GM19452 (cell line): Measurements from ENCODE around the gene CLIP4.

Source experiments
- ATAC-seq: cut with Tn5 transposase; IDR thresholded peaks from one replicate; pipeline ENCODE4 v1.9.1; 2021; ENCODE audit not compliant: unreplicated experiment

Gene CLIP4

GRCh38 chr2:29186817-29187216 lies 71.6 kb downstream of the CLIP4 start:
- ATAC-seq, result no peak

- ATAC-seq, result no peak
Observed at GRCh38 chr2:29187926-29188325, 72.7 kb downstream of the CLIP4 start.

GRCh38 chr2:29189052-29189451 lies 73.8 kb downstream of the CLIP4 start:
- no peak for ATAC-seq

- ATAC-seq, result no peak
Observed at GRCh38 chr2:29191817-29192216, 76.6 kb downstream of the CLIP4 start.

GRCh38 chr2:29192526-29192925 lies 77.3 kb downstream of the CLIP4 start:
- ATAC-seq, result no peak

- ATAC-seq, result no peak
Observed at GRCh38 chr2:29193111-29193510, 77.9 kb downstream of the CLIP4 start.

GRCh38 chr2:29193681-29194080 lies 78.5 kb downstream of the CLIP4 start:
- ATAC-seq, result no peak

- ATAC-seq, result no peak
Observed at GRCh38 chr2:29195796-29196195, 80.6 kb downstream of the CLIP4 start.

GRCh38 chr2:29196792-29197788 lies 81.9 kb downstream of the CLIP4 start:
- no peak for ATAC-seq

GRCh38 chr2:29201979-29202378 lies 86.8 kb downstream of the CLIP4 start:
- no peak for ATAC-seq

GRCh38 chr2:29202819-29203495 lies 87.7 kb downstream of the CLIP4 start:
- no peak for ATAC-seq

GRCh38 chr2:29206941-29207340 lies 91.7 kb downstream of the CLIP4 start:
- ATAC-seq, result no peak

- ATAC-seq, result no peak
Observed at GRCh38 chr2:29207352-29208148, 92.3 kb downstream of the CLIP4 start.

- ATAC-seq, result no peak
Observed at GRCh38 chr2:29209551-29209950, 94.3 kb downstream of the CLIP4 start.

- no peak for ATAC-seq
Observed at GRCh38 chr2:29212009-29212408, 96.8 kb downstream of the CLIP4 start.

- no peak for ATAC-seq
Observed at GRCh38 chr2:29213888-29214291, 98.7 kb downstream of the CLIP4 start.

GRCh38 chr2:29215073-29215472 lies 99.9 kb downstream of the CLIP4 start:
- ATAC-seq, result no peak

- no peak for ATAC-seq
Observed at GRCh38 chr2:29215739-29216608, 100.8 kb downstream of the CLIP4 start.

- ATAC-seq, result no peak
Observed at GRCh38 chr2:29216609-29216909, 101.3 kb downstream of the CLIP4 start.

GRCh38 chr2:29218071-29218470 lies 102.9 kb downstream of the CLIP4 start:
- no peak for ATAC-seq
